A673 (cell line): Measurements from ENCODE around the gene ATP5ME. TPM values are rescaled to one million over a fixed set of nuclear protein-coding genes. Genes with fewer than 3 reads are reported as not detected.

Experiments used
- BruUV-seq: library from RNA; stranded (reverse); fragments of 400-500 nt; replicated peaks from 2 replicates; lab custom pipeline; 2021; lab: Mats Ljungman, UMichigan
- CTCF ChIA-PET: fragments of 300-600 bp; sonication (Branson Sonifier 250); formaldehyde crosslinking; loops from one replicate; lab custom pipeline; 2022; ENCODE audit warnings: antibody characterized with exemption; lab: Charles Lee
- POLR2A ChIA-PET: fragments of 300-600 bp; sonication (Branson Sonifier 250); formaldehyde crosslinking; loops from one replicate; lab custom pipeline; 2022; ENCODE audit warnings: antibody characterized with exemption; ENCODE audit not compliant: low non-redundant PET; lab: Charles Lee
- DNase-seq: peaks from one replicate; pipeline ENCODE4 v3.0.0-alpha.2; 2015; ENCODE audit warnings: low spot score
- H3K27ac ChIP-seq: fragments of 200-600 bp; sonication (generic); 2 replicates; pipeline ENCODE4 v1.5.1; 2016; ENCODE audit warnings: mixed run types, low read depth, mild to moderate bottlenecking, mixed read lengths, antibody characterized with exemption, low read length; ENCODE audit not compliant: poor library complexity, severe bottlenecking
- H3K27me3 ChIP-seq: fragments of 200-600 bp; sonication (generic); replicated peaks from 2 replicates; pipeline ENCODE4 v1.6.1; 2017; ENCODE audit warnings: mixed run types, low read depth, mild to moderate bottlenecking, mixed read lengths, antibody characterized with exemption, low read length; ENCODE audit not compliant: insufficient read depth, poor library complexity
- H3K36me3 ChIP-seq: fragments of 200-600 bp; sonication (generic); 2 replicates; pipeline ENCODE4 v1.6.1; 2016; ENCODE audit warnings: mixed run types, mild to moderate bottlenecking, mixed read lengths, antibody characterized with exemption, low read length; ENCODE audit not compliant: insufficient read depth, poor library complexity, severe bottlenecking
- H3K4me1 ChIP-seq: fragments of 200-600 bp; sonication (generic); 2 replicates; pipeline ENCODE4 v1.6.1; 2017; ENCODE audit warnings: mixed run types, mild to moderate bottlenecking, mixed read lengths, antibody characterized with exemption, low read length; ENCODE audit not compliant: insufficient read depth, poor library complexity, severe bottlenecking
- H3K4me3 ChIP-seq: fragments of 200-600 bp; sonication (generic); 2 replicates; pipeline ENCODE4 v1.5.1; 2016; ENCODE audit warnings: low read depth, mixed run types, mild to moderate bottlenecking, mixed read lengths, low read length; ENCODE audit not compliant: poor library complexity, severe bottlenecking
- H3K9me3 ChIP-seq: fragments of 200-600 bp; sonication (generic); 2 replicates; pipeline ENCODE4 v1.6.1; 2016; ENCODE audit warnings: mixed run types, low read depth, mild to moderate bottlenecking, mixed read lengths, antibody characterized with exemption, low read length; ENCODE audit not compliant: poor library complexity, severe bottlenecking
- EZH2 ChIP-seq: fragments of 200-600 bp; sonication (generic); IDR thresholded peaks from 2 replicates; pipeline ENCODE4 v1.6.1; 2017; ENCODE audit warnings: borderline replicate concordance, low read depth, mild to moderate bottlenecking, mixed read lengths, antibody characterized with exemption, low read length; ENCODE audit not compliant: poor library complexity, severe bottlenecking
- intact Hi-C: fragments of 100-400 bp; cut with micrococcal nuclease; formaldehyde crosslinking; loops from one replicate; pipeline ENCODE4 v1.10.0; 2022; ENCODE audit not compliant: unreplicated experiment
- total RNA-seq: library from RNA; stranded (reverse); gene quantifications from 2 replicates; pipeline ENCODE4 v1.2.3, GENCODE V29; 2021
- TF ChIP-seq, protein P1 (sequence below): fragments of 300-800, 200-600 bp; sonication (generic); conservative IDR thresholded peaks from 2 replicates; pipeline ENCODE4 v1.5.1; 2017; ENCODE audit warnings: low read depth, mild to moderate bottlenecking, antibody characterized with exemption, low read length, moderate library complexity, mixed read lengths

The ATP5ME gene
- total RNA-seq, 1 experiment from 2014 or later, result 383 TPM

GRCh38 chr4:692771-693554, 18.9 kb upstream of the ATP5ME start:
- CTCF ChIA-PET, result no interaction called here
- no peak overlapping the region for H3K4me3 ChIP-seq
- H3K36me3 ChIP-seq, result no peaks in the 10 kb centered on the region
- TF ChIP-seq, protein P1, sequence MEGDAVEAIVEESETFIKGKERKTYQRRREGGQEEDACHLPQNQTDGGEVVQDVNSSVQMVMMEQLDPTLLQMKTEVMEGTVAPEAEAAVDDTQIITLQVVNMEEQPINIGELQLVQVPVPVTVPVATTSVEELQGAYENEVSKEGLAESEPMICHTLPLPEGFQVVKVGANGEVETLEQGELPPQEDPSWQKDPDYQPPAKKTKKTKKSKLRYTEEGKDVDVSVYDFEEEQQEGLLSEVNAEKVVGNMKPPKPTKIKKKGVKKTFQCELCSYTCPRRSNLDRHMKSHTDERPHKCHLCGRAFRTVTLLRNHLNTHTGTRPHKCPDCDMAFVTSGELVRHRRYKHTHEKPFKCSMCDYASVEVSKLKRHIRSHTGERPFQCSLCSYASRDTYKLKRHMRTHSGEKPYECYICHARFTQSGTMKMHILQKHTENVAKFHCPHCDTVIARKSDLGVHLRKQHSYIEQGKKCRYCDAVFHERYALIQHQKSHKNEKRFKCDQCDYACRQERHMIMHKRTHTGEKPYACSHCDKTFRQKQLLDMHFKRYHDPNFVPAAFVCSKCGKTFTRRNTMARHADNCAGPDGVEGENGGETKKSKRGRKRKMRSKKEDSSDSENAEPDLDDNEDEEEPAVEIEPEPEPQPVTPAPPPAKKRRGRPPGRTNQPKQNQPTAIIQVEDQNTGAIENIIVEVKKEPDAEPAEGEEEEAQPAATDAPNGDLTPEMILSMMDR, result no peak
- TF ChIP-seq EZH2, result no peak
- intact Hi-C loops, result no loop called here
- H3K27ac ChIP-seq, result no peak overlapping the region
- POLR2A ChIA-PET, result no interaction called here
- no peaks in the 10 kb centered on the region for H3K9me3 ChIP-seq
- no TSS peak for BruUV-seq
- H3K4me1 ChIP-seq, result no peaks in the 10 kb centered on the region
- no peaks in the 10 kb centered on the region for H3K27me3 ChIP-seq
- DNase-seq, result no peak

DNA sequence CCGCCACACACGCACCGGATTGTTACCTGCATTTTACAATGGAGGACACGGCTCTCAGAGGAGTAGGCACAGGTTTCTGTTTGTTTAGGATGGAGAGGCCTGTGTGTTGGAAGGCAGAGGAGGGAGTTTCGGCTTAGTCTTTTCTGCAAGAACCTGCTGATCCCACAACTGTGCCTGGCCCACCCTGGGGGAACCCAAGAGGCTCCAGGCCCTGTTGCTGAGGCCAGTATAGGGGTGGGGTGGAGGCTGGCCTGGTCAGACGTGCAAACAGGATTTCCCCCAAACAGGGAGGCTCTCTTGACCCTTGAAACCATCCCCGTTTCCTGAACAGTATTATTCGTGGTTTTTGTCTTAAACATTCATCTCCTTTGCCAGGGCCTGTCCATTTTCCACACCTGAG, 15.6 kb upstream of the ATP5ME start:
- no peaks in the 10 kb centered on the region for H3K27me3 ChIP-seq
- DNase-seq, result no peak
- intact Hi-C loops, result no loop called here
- TF ChIP-seq, protein P1, result no peak
- no peak for TF ChIP-seq EZH2
- H3K9me3 ChIP-seq, result no peaks in the 10 kb centered on the region
- no peak overlapping the region for H3K4me3 ChIP-seq
- POLR2A ChIA-PET, result interaction anchor here (0.6 kb wide), 1 partner anchor 65 kb away, joined by 4 read pairs; no protein-coding TSS in a partner anchor
- CTCF ChIA-PET, result no interaction called here
- H3K27ac ChIP-seq, result no peak overlapping the region
- BruUV-seq, result no TSS peak
- H3K4me1 ChIP-seq, result no peaks in the 10 kb centered on the region
- no peaks in the 10 kb centered on the region for H3K36me3 ChIP-seq

DNA sequence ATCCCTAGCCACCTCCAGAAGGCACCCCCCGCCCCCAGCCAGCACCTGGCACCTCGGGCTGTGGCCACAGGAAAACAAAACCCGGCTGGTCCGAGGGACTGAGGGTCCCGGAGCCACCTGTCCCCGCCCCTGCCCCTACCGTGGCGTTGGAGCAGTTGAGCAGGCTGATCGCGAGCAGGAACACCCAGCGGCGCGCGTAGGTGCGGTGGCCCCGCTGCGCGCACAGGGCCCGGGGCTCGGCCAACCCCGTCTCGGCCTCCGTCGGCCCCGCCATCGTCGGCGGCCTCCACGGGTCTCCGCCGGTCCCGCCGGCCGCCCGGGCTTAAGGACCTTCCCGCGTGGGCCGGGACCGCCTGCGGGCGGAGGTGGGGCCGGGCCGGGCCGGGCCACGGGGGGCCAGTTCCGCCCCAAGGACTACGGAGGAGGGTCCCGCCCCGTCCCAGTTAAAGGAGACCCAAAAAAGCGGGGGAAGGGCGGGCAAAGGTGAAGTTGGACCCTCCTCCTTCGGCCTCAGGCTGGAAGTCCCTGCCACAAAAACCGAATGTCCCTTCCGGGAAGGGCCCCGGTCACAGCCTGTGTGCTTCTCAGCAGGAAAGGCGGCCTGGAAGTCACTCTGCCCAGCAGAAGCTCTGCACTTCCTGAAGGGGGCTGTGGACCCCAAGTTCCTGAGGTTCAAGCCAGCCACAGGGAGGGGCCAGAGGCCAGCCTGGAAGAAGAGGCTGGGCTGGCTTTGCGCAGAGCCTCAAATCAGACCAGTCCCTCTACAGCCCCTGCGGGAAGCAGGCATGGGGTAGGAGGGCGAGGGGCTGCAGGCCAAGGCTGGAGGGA, 15.0 kb upstream of the ATP5ME start, which contains the start of gene SLC49A3:
Gene SLC49A3 (minus strand): TSS at position 298 of the 828 bp plus-strand sequence. CDS start 24 bp downstream, at position 274.
- no peaks in the 10 kb centered on the region for H3K36me3 ChIP-seq
- H3K4me3 ChIP-seq, result peak within 1 kb of the TSS; percentile 35
- POLR2A ChIA-PET, result no interaction called here
- peaks cover 2% of the 10 kb centered on the region for H3K4me1 ChIP-seq
- H3K9me3 ChIP-seq, result no peaks in the 10 kb centered on the region
- CTCF ChIA-PET, result no interaction called here
- no TSS peak for BruUV-seq
- H3K27ac ChIP-seq, result no peak within 1 kb of the TSS
- DNase-seq, result no peak
- TF ChIP-seq, protein P1, result no peak
- no peak for TF ChIP-seq EZH2
- intact Hi-C loops, result no loop called here
- no peaks in the 10 kb centered on the region for H3K27me3 ChIP-seq
